SK-N-SH (cell line): Measurements from ENCODE around the gene ADAMTS13. TPM values are rescaled to one million over a fixed set of nuclear protein-coding genes. Genes with fewer than 3 reads are reported as not detected.

Experiments
- CTCF ChIA-PET: fragments of 300-600, 350-600 bp; formaldehyde crosslinking; extraction: SDS; loops from one replicate; lab custom pipeline; 2021; lab: Yijun Ruan, JAX
- POLR2A ChIA-PET: fragments of 350-600 bp; sonication (Branson Sonifier 250); formaldehyde crosslinking; extraction: SDS; loops from one replicate; lab custom pipeline; 2020; ENCODE audit warnings: antibody characterized with exemption, inconsistent platforms; lab: Yijun Ruan, JAX
- DNase-seq: peaks from one replicate; pipeline ENCODE4 v3.0.0; 2012
- H2AFZ ChIP-seq: fragments of 200-600 bp; sonication (generic); 2 replicates; pipeline ENCODE4 v1.8.1; 2016; ENCODE audit warnings: antibody characterized with exemption, mild to moderate bottlenecking, low read depth
- H3F3A ChIP-seq: fragments of 200-600 bp; sonication (generic); replicated peaks from 2 replicates; pipeline ENCODE3; 2016; ENCODE audit warnings: antibody characterized with exemption, mild to moderate bottlenecking; ENCODE audit not compliant: insufficient read depth
- H3K27ac ChIP-seq, 2 experiments: fragments of 200-500 bp in 1 of 2; fragments of 200-600 bp in 1 of 2; sonication (Bioruptor generic) in 1 of 2; sonication (generic), shearing (Covaris generic) in 1 of 2; 2 replicates each; pipeline versions ENCODE4 v1.5.1 to v1.6.1; 2014 to 2016; ENCODE audit warnings: low read depth in 2 of 2, inconsistent platforms in 1 of 2, low read length in 1 of 2, mild to moderate bottlenecking in 1 of 2, mixed read lengths in 1 of 2
- H3K27me3 ChIP-seq: fragments of 200-600 bp; sonication (generic), shearing (Covaris generic); 2 replicates; pipeline ENCODE4 v1.6.1; 2016; ENCODE audit warnings: mixed run types; ENCODE audit not compliant: insufficient read depth
- H3K36me3 ChIP-seq, 2 experiments: fragments of 200-500 bp in 1 of 2; fragments of 200-600 bp in 1 of 2; sonication (Bioruptor generic) in 1 of 2; sonication (generic) in 1 of 2; replicated peaks in 1 of 2; 2 replicates each; pipeline versions ENCODE3 to v1.5.1; 2014 to 2016; ENCODE audit warnings: low read length in 1 of 2, mild to moderate bottlenecking in 1 of 2; ENCODE audit not compliant: insufficient read depth in 2 of 2, control insufficient read depth in 1 of 2
- H3K4me1 ChIP-seq, 2 experiments: fragments of 200-500 bp in 1 of 2; fragments of 200-600 bp in 1 of 2; sonication (Bioruptor generic) in 1 of 2; sonication (generic), shearing (Covaris generic) in 1 of 2; 2 replicates each; pipeline versions ENCODE4 v1.5.1 to v1.6.1; 2014 to 2016; ENCODE audit warnings: low read depth in 1 of 2, low read length in 1 of 2, mixed run types in 1 of 2; ENCODE audit not compliant: insufficient read depth in 2 of 2, control insufficient read depth in 1 of 2
- H3K4me2 ChIP-seq: fragments of 200-600 bp; sonication (generic), shearing (Covaris generic); 2 replicates; pipeline ENCODE4 v1.6.1; 2017; ENCODE audit warnings: mixed run types
- H3K4me3 ChIP-seq, 2 experiments: fragments of 200-500 bp in 1 of 2; fragments of 200-600 bp in 1 of 2; sonication (Bioruptor generic) in 1 of 2; sonication (generic), shearing (Covaris generic) in 1 of 2; 2 replicates each; pipeline versions ENCODE4 v1.5.1 to v1.8.1; 2014 to 2016; ENCODE audit warnings: low read depth in 2 of 2, inconsistent platforms in 1 of 2, low read length in 1 of 2, mild to moderate bottlenecking in 1 of 2, mixed read lengths in 1 of 2, moderate library complexity in 1 of 2
- H3K79me2 ChIP-seq: fragments of 200-600 bp; sonication (generic); 2 replicates; pipeline ENCODE4 v1.8.1; 2017; ENCODE audit warnings: mild to moderate bottlenecking; ENCODE audit not compliant: insufficient read depth
- H3K9ac ChIP-seq: fragments of 200-600 bp; sonication (generic); 2 replicates; pipeline ENCODE4 v1.6.1; 2017; ENCODE audit warnings: mixed run types
- H3K9me2 ChIP-seq: fragments of 200-600 bp; sonication (generic); 2 replicates; pipeline ENCODE4 v1.6.1; 2017; ENCODE audit warnings: mixed run types
- H3K9me3 ChIP-seq: fragments of 200-600 bp; sonication (generic); 2 replicates; pipeline ENCODE4 v1.6.1; 2017; ENCODE audit warnings: mixed run types, mild to moderate bottlenecking, moderate library complexity
- H4K20me1 ChIP-seq: fragments of 200-600 bp; sonication (generic); 2 replicates; pipeline ENCODE4 v1.6.1; 2017; ENCODE audit warnings: mild to moderate bottlenecking, mixed run types; ENCODE audit not compliant: insufficient read depth
- FOXM1 ChIP-seq: IDR thresholded peaks from 2 replicates; pipeline ENCODE4 v1.4.0; 2012; ENCODE audit warnings: low read depth, mild to moderate bottlenecking
- MAX ChIP-seq: IDR thresholded peaks from 2 replicates; pipeline ENCODE4 v1.4.0; 2012; ENCODE audit warnings: low read depth
- MEF2A ChIP-seq: IDR thresholded peaks from 2 replicates; pipeline ENCODE4 v1.4.0; 2012; ENCODE audit warnings: low read depth, borderline replicate concordance
- MXI1 ChIP-seq: IDR thresholded peaks from 2 replicates; pipeline ENCODE4 v1.6.1; 2012; ENCODE audit warnings: mild to moderate bottlenecking, low read depth, low read length, improper control_type of control experiment
- NRF1 ChIP-seq: IDR thresholded peaks from 2 replicates; pipeline ENCODE4 v1.6.1; 2012; ENCODE audit warnings: low read depth, mild to moderate bottlenecking, low read length
- POLR2AphosphoS5 ChIP-seq: IDR thresholded peaks from 2 replicates; pipeline ENCODE4 v1.6.1; 2012; ENCODE audit warnings: low read depth, low read length
- RAD21 ChIP-seq: IDR thresholded peaks from 2 replicates; pipeline ENCODE4 v1.6.1; 2012; ENCODE audit warnings: mild to moderate bottlenecking, low read length
- REST ChIP-seq: IDR thresholded peaks from 2 replicates; pipeline ENCODE4 v1.6.1; 2012; ENCODE audit warnings: mild to moderate bottlenecking, low read depth, low read length, moderate library complexity
- RFX5 ChIP-seq: IDR thresholded peaks from 2 replicates; pipeline ENCODE4 v1.6.1; 2012; ENCODE audit warnings: mild to moderate bottlenecking, improper control_type of control experiment, low read length
- SMC3 ChIP-seq: IDR thresholded peaks from 2 replicates; pipeline ENCODE4 v1.6.1; 2012; ENCODE audit warnings: low read depth, low read length, improper control_type of control experiment
- TAF1 ChIP-seq: IDR thresholded peaks from 2 replicates; pipeline ENCODE4 v1.6.1; 2012; ENCODE audit warnings: low read depth, mild to moderate bottlenecking, low read length, moderate library complexity, borderline replicate concordance
- TCF12 ChIP-seq: IDR thresholded peaks from 2 replicates; pipeline ENCODE4 v1.4.0; 2012
- ZBTB33 ChIP-seq: IDR thresholded peaks from 2 replicates; pipeline ENCODE4 v1.4.0; 2012; ENCODE audit warnings: low read depth, borderline replicate concordance
- WGBS: methylation state at CpG from one replicate; pipeline ENCODE4 v1.1.6; 2017; ENCODE audit warnings: low lambda C conversion rate; 5-methylcytosine and 5-hydroxymethylcytosine counted together
- polyA plus RNA-seq, 3 experiments: library from polyadenylated mRNA; depleted of rRNA; stranded (reverse); fragments of >200 nt; gene quantifications; 2 replicates each; pipeline ENCODE4 v1.2.3, GENCODE V29; 2012

ADAMTS13 gene
- polyA plus RNA-seq, 1 of the 3 experiments (the other 2 are of a cell fraction), result 10.6 TPM

DNA sequence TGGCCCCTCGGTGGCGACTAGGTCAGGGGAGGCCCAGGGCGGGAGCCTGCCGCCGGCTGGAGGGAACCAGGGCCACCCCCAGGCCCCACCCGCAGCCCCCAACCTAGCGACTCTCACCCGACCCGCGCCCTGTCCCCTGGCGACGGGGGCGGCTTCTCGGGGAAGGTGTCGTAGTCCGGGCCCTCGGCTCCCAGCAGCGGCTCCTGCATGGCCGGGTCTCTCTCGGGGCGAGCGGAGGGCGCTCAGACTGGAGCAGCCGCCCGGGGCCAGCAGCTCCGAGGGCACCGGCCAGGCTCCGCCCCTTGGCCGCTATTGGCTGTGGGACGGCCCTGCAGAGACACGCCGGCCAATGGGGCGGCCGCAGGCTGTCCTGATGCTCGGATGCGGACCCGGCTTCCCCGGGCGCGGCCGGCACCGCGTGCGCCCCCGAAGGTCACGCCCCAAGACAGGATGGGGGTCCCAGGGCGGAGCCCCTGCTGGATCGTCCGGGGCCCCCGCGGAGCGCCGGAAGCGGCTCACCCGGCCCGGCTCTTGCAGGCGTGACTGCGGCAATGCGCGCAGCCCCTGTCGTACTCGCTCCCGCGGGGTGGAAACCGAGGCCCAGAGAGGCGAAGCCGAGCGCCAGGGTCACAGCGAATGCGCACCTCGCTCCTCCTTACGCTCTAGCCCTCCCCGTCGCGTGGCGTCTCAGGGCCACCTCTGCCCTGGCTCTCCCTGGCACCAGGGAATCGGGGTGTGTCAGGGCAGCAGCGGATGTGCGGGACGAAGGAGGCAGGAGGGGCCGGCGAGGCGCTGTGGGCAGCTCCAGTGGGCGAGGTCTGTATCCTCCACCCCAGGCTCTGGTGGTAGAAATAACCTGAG lies 56.9 kb downstream of the ADAMTS13 start, which contains the start of gene SLC2A6:
TSS of gene SLC2A6 (minus strand) at position 249 of the 861 bp plus-strand sequence. CDS start at position 209, 40 bp downstream.
- Histone ChIP-seq H3K4me1 (peaks cover 0 to 28% of the 10 kb centered on the region in 2 experiments; a peak in 1 of 4 replicates), H2AFZ (peak within 1 kb of the TSS; percentile 94), H3K27me3 (no peaks in the 10 kb centered on the region), H3K36me3 (peaks cover 0 to 16% of the 10 kb centered on the region in 2 experiments), H3K9ac (peak within 1 kb of the TSS; percentile 82), H3F3A (no peaks in the 10 kb centered on the region), H3K9me3 (no peaks in the 10 kb centered on the region), H3K27ac (peak within 1 kb of the TSS in 1 of 2 experiments; percentile 79; a peak in 2 of 4 replicates), H3K79me2 (peaks cover 12% of the 10 kb centered on the region; the same call in 1 of the 2 replicates), H3K9me2 (no peaks in the 10 kb centered on the region), H3K4me3 (peak within 1 kb of the TSS; percentile 66 to 84), H4K20me1 (no peaks in the 10 kb centered on the region), H3K4me2 (peak within 1 kb of the TSS; percentile 98)
- WGBS, result 5% methylated on average over 60 of the region's 84 CpGs
- TF ChIP-seq TAF1 (0 out of 2 replicates have a peak, but pooled peaks have one; percentile 33), MAX (peak; percentile 87), NRF1 (no peak), MEF2A (no peak), RFX5 (peak; percentile 58; the same call in 1 of the 2 replicates), POLR2AphosphoS5 (peak; percentile 66; the same call in 1 of the 2 replicates), MXI1 (peak; percentile 91)
- ChIA-PET CTCF (interaction anchor here (0.8 to 1.5 kb wide), 10 partner anchors 10 to 264 kb away, joined by 3 to 4 read pairs (median 3); partner anchors contain the start of genes SURF1 and SURF2), POLR2A (interaction anchor here (0.6 to 2.3 kb wide), 11 partner anchors 10 to 89 kb away, joined by 3 to 15 read pairs (median 3); partner anchors contain the start of gene CACFD1)
- DNase-seq, result peak; percentile 98

- no peak for TF ChIP-seq ZBTB33
- no peak for TF ChIP-seq TCF12
- TF ChIP-seq RAD21, result no peak
- TF ChIP-seq TAF1, result no peak
- TF ChIP-seq MEF2A, result no peak
- TF ChIP-seq SMC3, result no peak
- no peak for TF ChIP-seq FOXM1
- no peak for TF ChIP-seq REST
- no peaks in the 10 kb centered on the region for H3K27me3 ChIP-seq
- H2AFZ ChIP-seq, result no peak overlapping the region
- WGBS, result 93% methylated on average over 8 of the region's 9 CpGs
- H3K4me3 ChIP-seq, result no peak overlapping the region
- ChIA-PET CTCF (interaction anchor here (0.7 to 3.9 kb wide), 7 partner anchors 10 to 298 kb away, joined by 3 to 23 read pairs (median 4); no protein-coding TSS in a partner anchor), POLR2A (interaction anchor here (0.6 kb wide), 1 partner anchor 50 kb away, joined by 3 read pairs; no protein-coding TSS in a partner anchor)
- H3K27ac ChIP-seq, result no peak overlapping the region
- H3K4me2 ChIP-seq, result no peak overlapping the region
- H4K20me1 ChIP-seq, result no peaks in the 10 kb centered on the region
- H3F3A ChIP-seq, result no peaks in the 10 kb centered on the region
- DNase-seq, result no peak
- no peaks in the 10 kb centered on the region for H3K36me3 ChIP-seq
- peaks cover 0 to 20% of the 10 kb centered on the region in 2 experiments; a peak in 1 of 4 replicates for H3K4me1 ChIP-seq
- no peak overlapping the region for H3K9ac ChIP-seq
- H3K9me3 ChIP-seq, result no peaks in the 10 kb centered on the region
- H3K9me2 ChIP-seq, result no peaks in the 10 kb centered on the region
- H3K79me2 ChIP-seq, result peaks cover 4% of the 10 kb centered on the region; the same call in 1 of the 2 replicates
Observed at GRCh38 chr9:133483611-133484010, 61.4 kb downstream of the ADAMTS13 start.
